ENCODE data around the gene MYL11.

DNA sequence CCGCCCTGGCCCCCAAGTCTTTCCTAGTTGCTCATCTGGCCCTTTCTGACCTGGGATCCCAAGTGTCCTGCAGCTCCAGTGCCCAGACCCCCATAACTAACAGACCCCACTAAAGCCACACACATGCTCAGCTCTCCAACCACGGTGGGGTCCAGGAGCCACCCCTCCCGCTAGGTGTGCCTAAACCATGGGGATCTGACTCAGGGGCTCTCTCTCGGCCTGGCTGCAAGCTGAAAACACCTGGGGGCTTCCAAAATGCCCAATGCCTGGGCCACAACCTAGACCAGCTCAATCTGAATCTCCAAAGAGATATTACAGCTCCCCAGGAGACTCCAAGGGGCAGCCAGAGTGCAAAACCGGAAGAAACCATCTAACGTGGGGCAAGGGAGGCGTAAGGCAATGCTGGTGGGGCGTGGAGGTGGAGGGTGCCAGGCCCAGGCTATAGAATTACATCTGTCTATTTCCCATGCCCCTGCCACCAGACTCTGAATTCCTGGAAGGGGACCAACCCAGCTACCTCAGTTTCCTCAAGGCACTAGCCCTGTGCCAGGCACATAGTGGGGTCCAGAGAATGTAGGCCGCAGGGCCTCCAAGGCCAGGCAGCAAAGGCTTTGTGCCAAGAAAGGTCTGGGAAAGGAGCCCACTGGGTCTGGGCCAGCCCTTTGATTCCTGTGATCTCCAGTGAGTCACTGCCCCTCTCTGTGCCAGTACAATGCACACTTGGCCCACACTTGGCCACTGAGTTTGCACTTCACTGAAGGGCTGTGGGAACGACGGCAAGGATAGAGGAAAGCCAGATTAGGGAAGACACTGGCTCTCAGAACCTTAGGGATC, 22.8 kb upstream of the MYL11 start:
- TF ChIP-seq POLR2A (IDR thresholded peaks at IDR 0.05; ENCODE audit: low read length): no peak
- TF ChIP-seq GATA1 (IDR thresholded peaks at IDR 0.05; ENCODE audit: low read depth, low read length): no peak
